RCC 7860 (cell line): ENCODE measurements around the gene TNK1.
A peak's percentile ranks its signal among the peaks of the same experiment; 100 is the strongest.
"Not testable (repeated sequence)": the region's sequence is repeated elsewhere in the genome, so short reads cannot be mapped to it uniquely, and the experiment has no call there.

ENCODE experiments used
- DNase-seq: peaks from one replicate; pipeline ENCODE4 v3.0.0-alpha.2; 2015; ENCODE audit warnings: low spot score
- FAIRE-seq: peaks from 2 replicates; lab custom pipeline; 2012; peaks lifted over from hg19 to GRCh38; lab: Jason Lieb, UNC

TNK1 gene

GRCh38 chr17:7354262-7354843, 26.5 kb upstream of the TNK1 start:
- DNase-seq, result peak; percentile 47
- FAIRE-seq, result no peak

DNA sequence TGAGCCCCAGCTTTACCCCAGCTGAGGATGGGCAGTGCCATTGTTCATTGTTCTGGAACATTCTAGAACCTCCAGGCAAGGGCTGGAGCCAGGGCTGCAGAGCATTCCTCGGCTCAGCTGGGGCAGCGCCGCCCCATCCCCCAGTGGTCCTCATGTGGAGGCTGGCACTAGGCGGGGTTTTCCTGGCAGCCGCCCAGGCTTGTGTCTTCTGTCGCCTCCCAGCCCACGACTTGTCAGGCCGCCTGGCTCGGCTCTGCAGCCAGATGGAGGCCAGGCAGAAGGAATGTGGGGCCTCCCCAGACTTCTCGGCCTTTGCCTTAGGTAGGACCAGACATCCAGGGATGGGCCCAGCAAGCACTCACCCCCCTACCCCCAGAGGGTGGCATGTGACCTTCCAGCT, 25.8 kb upstream of the TNK1 start, which contains the start of gene TMEM95:
Gene TMEM95 (plus strand): TSS at position 104 of the 400 bp plus-strand sequence. CDS start 49 bp downstream, at position 153.
- FAIRE-seq (no peak), DNase-seq (no peak)

DNA sequence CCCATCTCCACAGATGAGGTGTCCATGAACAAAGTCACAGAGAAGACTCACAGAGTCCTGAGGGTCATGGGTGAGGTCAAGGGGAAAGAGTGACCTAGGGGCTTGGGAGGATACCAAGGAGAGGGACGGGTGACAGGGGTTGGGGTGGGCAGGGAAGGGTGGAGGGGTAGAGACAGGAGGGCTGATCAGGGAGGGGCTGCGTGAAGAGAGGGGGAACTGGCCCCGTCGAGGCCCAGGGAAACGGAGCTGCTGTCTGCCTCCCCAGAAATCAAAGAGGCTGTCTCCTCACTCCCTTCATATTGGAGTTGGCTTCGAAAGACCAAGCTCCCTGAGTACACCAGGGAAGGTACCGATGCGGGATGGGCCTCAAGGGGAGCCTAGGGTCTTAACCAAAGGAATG, 25.3 kb upstream of the TNK1 start:
- DNase-seq (no peak), FAIRE-seq (no peak)

DNA sequence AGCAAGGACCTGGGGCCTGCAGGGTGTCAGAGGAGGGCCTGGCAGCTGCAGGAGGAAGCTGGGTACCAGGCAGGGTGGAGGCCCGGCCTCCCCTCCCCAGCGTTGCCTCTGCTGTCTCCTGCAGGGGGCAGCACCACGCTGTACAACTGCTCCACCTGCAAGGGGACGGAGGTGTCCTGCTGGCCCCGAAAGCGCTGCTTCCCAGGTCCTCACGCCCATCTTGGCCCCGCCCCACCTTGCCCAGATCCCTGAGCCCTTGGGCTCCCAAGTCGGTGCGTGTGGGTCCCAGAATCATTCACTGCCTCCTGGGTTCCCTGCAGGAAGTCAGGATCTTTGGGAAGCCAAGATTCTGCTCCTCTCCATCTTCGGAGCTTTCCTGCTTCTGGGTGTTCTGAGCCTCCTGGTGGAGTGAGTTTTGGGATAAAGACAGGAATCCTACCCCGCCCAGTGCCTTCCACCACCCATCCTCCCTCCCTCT, 24.8 kb upstream of the TNK1 start:
- no peak for FAIRE-seq

DNA sequence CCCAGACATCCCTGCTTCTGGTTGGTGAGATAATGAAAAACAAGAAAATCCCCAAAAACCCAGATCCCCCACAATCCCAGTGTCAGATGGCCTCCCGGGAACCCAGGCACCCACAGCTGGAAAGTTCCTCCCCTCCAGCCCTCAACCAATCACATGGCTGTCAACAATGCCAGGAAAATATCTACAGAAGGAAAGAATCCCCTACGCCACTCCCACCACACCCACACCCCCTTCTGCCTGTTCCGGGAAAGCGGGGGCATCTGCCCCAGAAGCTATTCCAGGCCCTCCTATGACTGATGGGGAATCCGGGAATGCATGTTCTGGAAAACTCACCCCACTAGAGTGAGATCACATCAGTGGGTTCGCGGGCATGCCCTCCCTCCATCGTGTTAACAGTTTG, 24.1 kb upstream of the TNK1 start:
- DNase-seq (no peak), FAIRE-seq (no peak)

More for the DNA sequence above, 24.8 kb upstream of the TNK1 start:
- DNase-seq, result peak; percentile 33

GRCh38 chr17:7357381-7357780, 23.5 kb upstream of the TNK1 start:
- DNase-seq, result no peak
- no peak for FAIRE-seq

DNA sequence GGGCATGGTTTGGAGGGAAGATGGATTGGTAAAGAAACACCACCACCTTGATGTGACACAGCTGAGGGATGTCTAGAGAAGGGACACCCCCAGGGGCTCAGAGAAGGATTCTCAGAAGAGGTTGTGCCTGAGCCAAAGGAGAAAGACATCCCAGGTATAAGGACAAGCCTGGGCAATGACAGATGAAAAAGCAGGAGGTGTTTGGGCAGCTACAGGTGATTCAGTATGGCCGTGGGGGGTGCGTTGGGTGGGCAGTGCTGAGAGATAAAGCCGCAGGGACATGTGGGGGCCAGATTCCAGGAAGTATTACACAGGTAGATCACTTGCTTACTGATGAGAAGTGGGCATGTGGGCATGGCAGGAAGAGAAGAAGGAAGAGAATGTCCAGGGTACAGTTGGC, 19.0 kb upstream of the TNK1 start:
- FAIRE-seq (no peak), DNase-seq (no peak)

GRCh38 chr17:7363311-7363710, 17.6 kb upstream of the TNK1 start:
- FAIRE-seq, result no peak
- DNase-seq, result no peak

- not testable (repeated sequence) for DNase-seq, FAIRE-seq
Measured at GRCh38 chr17:7365963-7366362, 14.9 kb upstream of the TNK1 start.

DNA sequence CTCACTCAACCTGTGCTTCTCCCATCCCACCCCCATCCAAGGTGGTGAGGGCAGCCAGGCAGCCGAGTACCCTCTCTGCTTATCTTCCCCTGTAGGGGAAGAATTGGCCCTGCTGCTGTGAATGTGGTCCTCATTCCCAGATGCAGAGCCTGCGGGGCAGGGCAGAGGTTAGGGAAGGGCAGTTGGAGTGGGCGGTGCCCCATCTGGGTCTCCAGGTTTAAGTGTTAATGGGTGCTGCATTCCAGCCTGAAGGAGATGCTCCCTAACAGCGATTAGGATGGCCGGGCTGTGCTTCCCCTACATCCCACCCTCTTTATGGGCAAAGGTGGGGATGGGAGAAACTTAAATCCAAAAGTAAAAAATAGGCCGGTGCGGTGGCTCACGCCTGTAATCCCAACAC, 13.8 kb upstream of the TNK1 start:
- DNase-seq (no peak), FAIRE-seq (no peak)

GRCh38 chr17:7367918-7368598, 12.8 kb upstream of the TNK1 start:
- DNase-seq, result no peak
- FAIRE-seq, result no peak

DNA sequence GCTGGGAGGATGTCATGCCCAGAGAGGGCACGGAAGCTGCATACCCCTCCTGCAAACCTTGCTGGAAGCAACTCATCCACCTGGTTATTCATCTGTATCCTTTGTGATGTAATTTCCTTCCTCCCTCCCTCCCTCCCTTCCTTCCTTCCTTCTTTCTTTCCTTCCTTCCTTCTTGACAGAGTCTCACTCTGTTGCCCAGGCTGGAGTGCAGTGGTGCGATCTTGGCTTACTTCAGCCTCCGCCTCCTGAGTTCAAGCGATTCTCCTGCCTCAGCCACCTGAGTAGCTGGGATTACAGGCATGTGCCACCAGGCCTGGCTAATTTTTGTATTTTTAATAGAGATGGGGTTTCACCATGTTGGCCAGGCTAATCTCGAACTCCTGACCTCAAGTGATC, 12.3 kb upstream of the TNK1 start:
- not testable (repeated sequence) for DNase-seq, FAIRE-seq

GRCh38 chr17:7369825-7370224, 11.1 kb upstream of the TNK1 start:
- no peak for FAIRE-seq

GRCh38 chr17:7370853-7371252, 10.0 kb upstream of the TNK1 start:
- FAIRE-seq, result no peak

More at GRCh38 chr17:7369825-7370224, 11.1 kb upstream of the TNK1 start:
- no peak for DNase-seq

DNA sequence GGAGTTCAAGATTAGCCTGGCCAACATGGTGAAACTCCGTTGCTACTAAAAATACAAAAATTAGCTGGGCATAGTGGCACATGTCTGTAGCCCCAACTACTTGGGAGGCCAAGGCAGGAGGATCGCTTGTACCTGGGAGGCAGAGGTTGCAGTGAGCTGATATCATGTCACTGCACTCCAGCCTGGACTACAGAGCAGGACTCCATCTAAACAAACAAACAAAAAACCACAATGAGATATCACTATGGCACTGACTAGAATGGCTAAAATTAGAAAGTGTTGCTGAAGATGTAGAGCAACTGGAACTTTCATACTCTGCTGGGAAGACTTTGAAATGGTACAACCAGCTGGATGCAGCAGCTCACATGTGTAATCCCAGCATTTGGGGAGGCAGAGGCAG, 6.5 kb upstream of the TNK1 start:
- DNase-seq (no peak), FAIRE-seq (no peak)

More at GRCh38 chr17:7370853-7371252, 10.0 kb upstream of the TNK1 start:
- DNase-seq, result no peak

DNA sequence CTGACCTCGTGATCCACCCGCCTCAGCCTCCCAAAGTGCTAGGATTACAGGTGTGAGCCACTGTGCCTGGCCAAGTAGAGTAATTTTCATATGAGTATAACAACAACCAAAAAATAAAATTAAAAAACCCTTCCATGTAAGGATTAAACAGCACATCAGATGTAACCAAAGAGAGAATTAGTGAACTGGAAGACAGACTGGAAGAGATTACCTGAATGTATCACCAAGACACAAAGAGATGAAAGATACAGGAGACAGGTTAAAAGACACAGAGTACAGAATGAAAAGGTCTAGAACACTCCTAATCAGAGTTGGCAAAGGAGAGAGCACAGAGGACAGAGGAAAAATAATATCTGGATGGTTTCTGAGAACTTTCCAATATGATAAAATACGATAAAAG, 1.8 kb upstream of the TNK1 start:
- FAIRE-seq, result no peak
- no peak for DNase-seq

- FAIRE-seq (no peak), DNase-seq (no peak)
Measured at GRCh38 chr17:7380321-7380720, 568 bp upstream of the TNK1 start.

- no peak for DNase-seq
- FAIRE-seq, result no peak
Measured at GRCh38 chr17:7382901-7383300, 2.0 kb downstream of the TNK1 start.

DNA sequence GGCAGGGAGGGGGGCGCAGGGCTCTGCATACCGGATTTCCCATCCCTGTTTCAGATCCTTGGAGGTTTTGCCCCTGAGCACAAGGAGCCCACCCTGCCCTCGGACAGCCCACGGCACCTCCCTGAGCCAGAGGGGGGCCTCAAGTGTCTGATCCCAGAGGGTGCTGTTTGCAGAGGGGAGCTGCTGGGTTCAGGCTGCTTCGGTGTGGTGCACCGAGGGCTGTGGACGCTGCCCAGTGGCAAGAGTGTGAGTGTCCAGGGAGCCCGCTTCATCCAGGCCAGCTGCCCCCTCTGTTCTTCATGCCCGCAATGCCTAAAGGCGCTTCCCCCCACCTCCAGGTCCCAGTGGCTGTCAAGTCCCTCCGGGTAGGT, 2.5 kb downstream of the TNK1 start:
- DNase-seq (no peak), FAIRE-seq (no peak)

DNA sequence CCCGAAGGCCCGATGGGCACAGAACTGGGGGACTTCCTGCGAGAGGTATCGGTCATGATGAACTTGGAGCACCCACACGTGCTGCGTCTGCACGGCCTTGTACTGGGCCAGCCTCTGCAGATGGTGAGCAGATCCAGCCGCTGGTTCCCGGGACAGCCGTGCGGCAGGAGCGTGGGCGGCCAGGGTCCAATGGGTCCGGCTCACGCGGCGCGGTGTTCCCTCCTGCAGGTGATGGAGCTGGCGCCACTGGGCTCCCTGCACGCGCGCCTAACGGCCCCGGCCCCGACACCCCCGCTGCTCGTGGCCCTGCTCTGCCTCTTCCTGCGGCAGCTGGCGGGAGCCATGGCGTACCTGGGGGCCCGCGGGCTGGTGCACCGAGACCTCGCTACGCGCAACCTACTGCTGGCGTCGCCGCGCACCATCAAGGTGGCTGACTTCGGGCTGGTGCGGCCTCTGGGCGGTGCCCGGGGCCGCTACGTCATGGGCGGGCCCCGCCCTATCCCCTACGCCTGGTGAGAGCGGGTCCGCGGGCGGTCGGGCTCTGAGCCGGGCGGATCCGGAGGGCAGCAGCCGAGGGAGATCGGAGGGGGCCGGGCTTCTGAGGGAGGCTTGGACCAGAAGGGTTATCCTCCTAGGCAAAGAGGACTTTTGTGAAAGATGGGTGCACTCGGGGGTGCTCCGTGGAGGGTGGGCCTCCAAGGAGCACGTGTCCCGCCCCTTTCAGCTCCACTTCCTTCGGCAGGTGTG, 3.0 kb downstream of the TNK1 start:
- DNase-seq (no peak), FAIRE-seq (no peak)

DNA sequence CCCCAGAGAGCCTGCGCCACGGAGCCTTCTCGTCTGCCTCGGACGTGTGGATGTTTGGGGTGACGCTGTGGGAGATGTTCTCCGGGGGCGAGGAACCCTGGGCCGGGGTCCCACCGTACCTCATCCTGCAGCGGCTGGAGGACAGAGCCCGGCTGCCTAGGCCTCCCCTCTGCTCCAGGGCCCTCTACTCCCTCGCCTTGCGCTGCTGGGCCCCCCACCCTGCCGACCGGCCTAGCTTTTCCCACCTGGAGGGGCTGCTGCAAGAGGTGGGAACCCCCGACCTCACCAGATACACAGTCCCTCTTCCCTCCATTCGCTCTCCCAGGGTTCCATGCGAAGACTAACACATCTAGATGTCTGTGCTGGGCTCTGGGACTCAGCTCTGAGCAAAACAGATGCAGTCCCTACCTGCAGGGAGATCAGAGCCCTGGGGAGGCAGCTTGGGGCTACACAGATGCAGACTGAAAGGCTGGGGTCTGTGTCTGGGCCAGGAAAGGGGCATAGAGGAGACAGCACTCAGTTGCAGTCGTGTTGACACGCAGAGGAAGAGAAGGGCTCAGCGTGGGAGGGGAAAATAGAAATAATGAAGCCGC, 3.7 kb downstream of the TNK1 start:
- no peak for DNase-seq
- FAIRE-seq, result no peak
